RPMI8226 (cell line): ENCODE results near the gene MAGI1.

Experiments used
- DNase-seq: peaks from one replicate; pipeline ENCODE4 v3.0.0-alpha.2; 2015

MAGI1 gene

GRCh38 chr3:65687741-65688140 is 351.0 kb downstream of the MAGI1 start:
- DNase-seq, result no peak

- DNase-seq, result no peak
Observed at GRCh38 chr3:65685621-65686235, 353.0 kb downstream of the MAGI1 start.

GRCh38 chr3:65678516-65678915 is 360.2 kb downstream of the MAGI1 start:
- DNase-seq, result no peak

GRCh38 chr3:65677486-65678010 is 361.2 kb downstream of the MAGI1 start:
- DNase-seq, result no peak

- DNase-seq, result no peak
Observed at GRCh38 chr3:65676580-65676979, 362.1 kb downstream of the MAGI1 start.

GRCh38 chr3:65675011-65675410 is 363.7 kb downstream of the MAGI1 start:
- no peak for DNase-seq

GRCh38 chr3:65674226-65674625 is 364.5 kb downstream of the MAGI1 start:
- DNase-seq, result no peak

- peak; percentile 62 for DNase-seq
Observed at GRCh38 chr3:65672871-65673815, 365.6 kb downstream of the MAGI1 start.

GRCh38 chr3:65672061-65672460 is 366.7 kb downstream of the MAGI1 start:
- DNase-seq, result no peak

GRCh38 chr3:65671004-65671403 is 367.7 kb downstream of the MAGI1 start:
- DNase-seq, result no peak

- no peak for DNase-seq
Observed at GRCh38 chr3:65669163-65669875, 369.4 kb downstream of the MAGI1 start.

- no peak for DNase-seq
Observed at GRCh38 chr3:65667963-65668362, 370.8 kb downstream of the MAGI1 start.

GRCh38 chr3:65666448-65667091 is 372.1 kb downstream of the MAGI1 start:
- no peak for DNase-seq

- no peak for DNase-seq
Observed at GRCh38 chr3:65665915-65666314, 372.8 kb downstream of the MAGI1 start.

- no peak for DNase-seq
Observed at GRCh38 chr3:65664931-65665330, 373.8 kb downstream of the MAGI1 start.

- DNase-seq, result no peak
Observed at GRCh38 chr3:65664446-65664845, 374.3 kb downstream of the MAGI1 start.

- DNase-seq, result no peak
Observed at GRCh38 chr3:65662095-65662494, 376.6 kb downstream of the MAGI1 start.

GRCh38 chr3:65660000-65660598 is 378.6 kb downstream of the MAGI1 start:
- no peak for DNase-seq

- no peak for DNase-seq
Observed at GRCh38 chr3:65659396-65659795, 379.3 kb downstream of the MAGI1 start.

GRCh38 chr3:65658401-65658800 is 380.3 kb downstream of the MAGI1 start:
- DNase-seq, result no peak

GRCh38 chr3:65655061-65655460 is 383.7 kb downstream of the MAGI1 start:
- no peak for DNase-seq

GRCh38 chr3:65653731-65654130 is 385.0 kb downstream of the MAGI1 start:
- no peak for DNase-seq
